GM13976 (cell line): ENCODE data around the gene ANKRD11.

ENCODE experiments used
- DNase-seq: peaks from one replicate; pipeline ENCODE4 v3.0.0; 2012; ENCODE audit warnings: low spot score
- CTCF ChIP-seq: IDR thresholded peaks from 2 replicates; pipeline ENCODE4 v1.5.1; 2012; ENCODE audit warnings: borderline replicate concordance, mild to moderate bottlenecking; ENCODE audit not compliant: insufficient read depth; ENCODE audit errors: extremely low read depth, missing control alignments, control extremely low read depth
- in situ Hi-C: fragments of 300-500 bp; cut with MboI; formaldehyde crosslinking; loops from one replicate; pipeline ENCODE4 v1.12.0; 2022; ENCODE audit warnings: low sequenced_read_pairs, mixed read lengths, inconsistent platforms; ENCODE audit not compliant: unreplicated experiment

The ANKRD11 gene

GRCh38 chr16:89490439-89491237 lies at the start of gene ANKRD11:
TSS of gene ANKRD11 (minus strand) at chr16:89490561. CDS start at chr16:89317019, 173,542 bp downstream.
- peak; percentile 100 for DNase-seq
- in situ Hi-C loops = no loop called here

GRCh38 chr16:89538286-89538685 lies 47.9 kb upstream of the ANKRD11 start:
- in situ Hi-C loops = no loop called here
- DNase-seq = no peak
- TF ChIP-seq CTCF = no peak

More at GRCh38 chr16:89490439-89491237, at the start of gene ANKRD11:
- no peak for TF ChIP-seq CTCF

GRCh38 chr16:89537549-89537925 lies 47.2 kb upstream of the ANKRD11 start:
- in situ Hi-C loops = no loop called here
- TF ChIP-seq CTCF = no peak
- DNase-seq = no peak

GRCh38 chr16:89536886-89537548 lies 46.7 kb upstream of the ANKRD11 start:
- in situ Hi-C loops = no loop called here
- TF ChIP-seq CTCF = no peak
- DNase-seq = no peak

GRCh38 chr16:89536371-89536770 lies 46.0 kb upstream of the ANKRD11 start:
- no peak for DNase-seq
- TF ChIP-seq CTCF = no peak
- in situ Hi-C loops = no loop called here

- DNase-seq = no peak
- no peak for TF ChIP-seq CTCF
- in situ Hi-C loops = no loop called here
Measured at GRCh38 chr16:89534252-89534756, 43.9 kb upstream of the ANKRD11 start.
